GM18499 (cell line): ENCODE measurements around the gene PCSK6.

ENCODE experiments used
- ATAC-seq: cut with Tn5 transposase; IDR thresholded peaks from one replicate; pipeline ENCODE4 v1.9.1; 2021; ENCODE audit warnings: moderate number of reproducible peaks; ENCODE audit not compliant: insufficient read depth, unreplicated experiment

PCSK6 gene

GRCh38 chr15:101500865-101501551 lies 11.5 kb upstream of the PCSK6 start:
- ATAC-seq = no peak

GRCh38 chr15:101499863-101500713 lies 10.6 kb upstream of the PCSK6 start:
- no peak for ATAC-seq

GRCh38 chr15:101498717-101499480 lies 9.4 kb upstream of the PCSK6 start:
- ATAC-seq = no peak

DNA sequence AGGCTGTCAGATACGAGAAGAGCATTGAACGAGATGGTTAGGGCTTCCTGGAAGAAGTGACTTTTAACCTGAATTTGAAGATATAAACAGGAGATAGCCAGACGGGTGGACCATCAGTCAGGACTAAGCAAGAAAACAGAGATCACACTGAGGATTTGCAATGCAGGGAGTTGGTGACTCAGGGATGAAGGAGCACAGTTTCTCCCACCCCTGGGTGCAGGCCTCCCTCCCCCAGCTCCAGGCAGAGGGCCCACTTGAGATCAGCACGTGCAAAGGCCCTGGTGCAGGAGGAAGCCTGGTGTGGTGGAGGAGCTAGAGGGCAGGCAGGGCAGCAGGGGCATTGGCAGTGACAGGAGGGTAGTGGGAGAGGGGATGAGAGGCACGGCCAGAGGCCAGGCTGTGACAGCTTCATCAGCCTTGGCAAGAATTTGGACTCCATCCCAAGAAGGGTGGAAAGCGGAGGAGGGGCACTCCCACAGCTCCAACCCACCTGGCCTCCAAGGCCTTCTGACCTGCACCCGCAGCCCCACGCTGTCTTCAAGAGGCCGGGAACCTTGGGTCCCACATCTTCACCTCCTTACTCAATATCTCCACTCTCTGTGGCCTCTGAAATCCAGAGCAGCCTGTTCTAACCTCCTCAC lies 8.7 kb upstream of the PCSK6 start:
- ATAC-seq = no peak

GRCh38 chr15:101497484-101498034 lies 8.1 kb upstream of the PCSK6 start:
- ATAC-seq = no peak

GRCh38 chr15:101497017-101497416 lies 7.5 kb upstream of the PCSK6 start:
- ATAC-seq = no peak

DNA sequence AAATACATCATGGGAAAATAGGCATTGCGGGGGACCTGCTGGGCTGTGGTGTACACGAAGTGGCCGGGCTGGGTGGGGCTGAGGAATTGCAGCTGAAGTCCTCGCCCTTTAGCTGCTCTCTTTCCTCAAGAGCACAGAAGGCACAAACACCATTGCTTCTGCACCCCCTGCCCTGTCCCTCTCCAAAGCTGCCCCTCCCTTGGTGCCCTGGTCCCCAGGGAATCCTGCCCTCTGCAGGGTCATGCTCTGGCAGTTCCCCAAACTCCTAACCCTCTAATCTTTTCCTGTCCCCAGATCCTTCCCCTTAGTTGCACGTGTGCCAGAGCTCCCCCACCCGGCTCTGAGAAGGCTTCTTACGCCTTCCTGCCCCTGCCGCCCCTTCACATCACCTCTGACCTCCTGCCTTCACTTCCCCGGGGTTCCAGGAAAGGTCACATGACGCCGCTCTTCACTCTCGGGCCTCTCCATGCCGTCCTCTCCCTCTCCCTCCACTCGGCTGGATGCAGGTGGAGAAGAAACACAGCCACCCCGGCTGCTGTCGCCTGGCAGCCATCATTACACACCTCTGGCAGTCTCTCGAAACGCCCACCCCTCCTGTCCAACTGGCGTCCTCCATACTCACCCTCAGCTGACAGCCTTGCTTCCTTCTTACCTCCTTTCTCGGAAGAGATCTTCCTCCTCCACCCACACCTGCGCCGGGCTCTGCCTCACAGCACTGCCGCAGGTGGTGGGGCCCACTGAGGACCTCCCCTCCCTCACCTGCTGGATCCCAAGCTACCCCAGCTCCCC lies 6.9 kb upstream of the PCSK6 start:
- ATAC-seq = no peak

- ATAC-seq = no peak
These were observed 6.1 kb upstream of the PCSK6 start for GRCh38 chr15:101495334-101496197.

GRCh38 chr15:101494251-101494796 lies 4.8 kb upstream of the PCSK6 start:
- ATAC-seq = no peak

- ATAC-seq = no peak
These were observed 3.5 kb upstream of the PCSK6 start for GRCh38 chr15:101492766-101493692.

GRCh38 chr15:101491734-101492640 lies 2.5 kb upstream of the PCSK6 start:
- ATAC-seq = no peak

DNA sequence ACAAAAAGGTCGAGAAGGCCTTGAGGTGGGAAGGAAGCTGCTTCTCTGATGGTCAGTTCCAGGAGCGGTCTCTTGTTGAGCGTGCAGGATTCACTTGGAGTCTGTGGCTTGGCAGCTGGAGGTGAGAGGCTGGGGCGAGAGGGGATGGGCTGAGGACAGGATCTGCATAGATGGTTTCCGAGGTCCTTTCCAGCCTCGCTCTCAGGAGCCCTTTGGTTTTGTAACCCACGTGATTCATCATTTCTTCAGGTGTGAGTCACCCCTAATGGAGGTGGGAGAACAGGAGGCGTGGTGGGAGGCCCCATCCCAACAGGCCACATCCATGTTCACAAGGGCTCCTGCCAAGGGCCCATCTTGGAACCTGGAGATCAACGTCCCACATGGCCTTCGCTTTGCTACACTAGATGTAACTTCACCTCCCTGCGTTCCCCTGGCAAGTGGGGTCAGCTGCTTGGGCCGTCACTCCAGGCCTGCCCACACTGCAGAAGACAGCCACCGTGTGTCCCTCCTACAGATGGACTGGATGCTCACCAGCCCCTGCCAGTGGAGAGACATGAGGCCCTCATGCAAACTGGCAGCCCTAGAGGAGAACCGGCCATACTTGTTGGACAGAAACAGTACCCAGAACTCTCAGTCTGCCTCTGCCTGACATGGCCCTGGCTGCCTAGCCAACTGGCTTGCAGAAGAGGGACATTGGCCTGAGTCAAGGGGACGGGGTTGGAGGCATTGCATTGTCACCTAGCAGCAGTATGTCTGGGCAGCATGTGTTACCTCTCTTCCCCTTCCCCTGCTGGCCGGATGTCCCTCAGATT lies 1.6 kb upstream of the PCSK6 start:
- ATAC-seq = no peak

DNA sequence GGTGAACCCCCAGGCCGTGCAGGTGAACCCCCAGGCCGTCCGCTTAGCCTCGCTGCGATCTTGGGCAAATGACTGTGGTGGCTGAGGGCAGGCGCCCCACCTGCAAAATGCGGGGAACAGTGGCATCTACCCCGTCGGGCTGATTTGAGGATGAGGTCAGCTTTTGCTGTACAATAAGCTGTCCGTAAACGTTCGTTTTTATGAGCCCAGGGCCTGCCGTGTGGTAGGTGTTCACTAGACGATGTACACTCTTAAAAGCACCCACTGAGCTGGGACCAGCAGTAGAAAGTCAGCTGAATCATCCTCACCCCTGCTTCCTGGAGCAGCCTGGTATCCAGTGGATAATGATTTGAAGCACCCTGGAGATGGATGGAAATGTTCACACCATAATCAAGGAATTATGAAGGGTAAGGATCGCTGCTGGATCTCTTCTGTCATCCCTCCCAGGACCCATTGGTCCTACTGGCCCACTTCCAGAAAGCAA lies 943 bp upstream of the PCSK6 start:
- ATAC-seq = no peak

GRCh38 chr15:101489237-101489598 lies 289 bp downstream of the PCSK6 start:
- no peak for ATAC-seq
